KBM-7 (cell line): ENCODE results near the gene MRPL38.
"Not testable (repeated sequence)": the region's sequence is repeated elsewhere in the genome, so short reads cannot be mapped to it uniquely, and the experiment has no call there.

ENCODE experiments used
- DNase-seq: peaks from one replicate; pipeline ENCODE4 v3.0.0-alpha.2; 2015
- in situ Hi-C: fragments of 300-500 bp; cut with MboI; formaldehyde crosslinking; loops from 2 replicates; pipeline ENCODE4 v1.14.3; 2020; ENCODE audit warnings: low sequenced_read_pairs, low pct_unique_long_range_greater_than_20kb, mixed read lengths

MRPL38 gene

GRCh38 chr17:75880266-75880665 lies 24.4 kb downstream of the MRPL38 start:
- no peak for DNase-seq
- in situ Hi-C loops = no loop called here

GRCh38 chr17:75878174-75878998 lies 26.3 kb downstream of the MRPL38 start, which contains the start of gene TRIM47:
TRIM47 (minus strand) TSS chr17:75878581; CDS start chr17:75878548, 33 bp downstream.
- in situ Hi-C loops = no loop called here
- DNase-seq = peak; percentile 65

GRCh38 chr17:75877752-75878173 lies 26.9 kb downstream of the MRPL38 start:
- in situ Hi-C loops = no loop called here
- peak; percentile 73 for DNase-seq

GRCh38 chr17:75876938-75877751 lies 27.5 kb downstream of the MRPL38 start:
- in situ Hi-C loops = no loop called here
- DNase-seq = no peak

- DNase-seq = no peak
- in situ Hi-C loops = no loop called here
These were observed 28.3 kb downstream of the MRPL38 start for GRCh38 chr17:75876190-75876937.

GRCh38 chr17:75875940-75876189 lies 28.8 kb downstream of the MRPL38 start:
- no peak for DNase-seq
- in situ Hi-C loops = no loop called here

- in situ Hi-C loops = no loop called here
These were observed 29.3 kb downstream of the MRPL38 start for GRCh38 chr17:75875182-75875939.

GRCh38 chr17:75874323-75875181 lies 30.1 kb downstream of the MRPL38 start:
- in situ Hi-C loops = no loop called here
- DNase-seq = no peak

More at GRCh38 chr17:75875182-75875939, 29.3 kb downstream of the MRPL38 start:
- no peak for DNase-seq

- in situ Hi-C loops = no loop called here
- no peak for DNase-seq
These were observed 30.9 kb downstream of the MRPL38 start for GRCh38 chr17:75873587-75874322.

- in situ Hi-C loops = no loop called here
- no peak for DNase-seq
These were observed 32.0 kb downstream of the MRPL38 start for GRCh38 chr17:75872434-75873351.

- DNase-seq, in situ Hi-C loops: not testable (repeated sequence)
These were observed 34.5 kb downstream of the MRPL38 start for GRCh38 chr17:75870228-75870627.

GRCh38 chr17:75869282-75870141 lies 35.2 kb downstream of the MRPL38 start:
- in situ Hi-C loops = no loop called here
- DNase-seq = no peak

GRCh38 chr17:75868730-75869281 lies 35.9 kb downstream of the MRPL38 start:
- in situ Hi-C loops = not testable (repeated sequence)

GRCh38 chr17:75865404-75866188 lies 39.1 kb downstream of the MRPL38 start:
- DNase-seq, in situ Hi-C loops: not testable (repeated sequence)

More at GRCh38 chr17:75868730-75869281, 35.9 kb downstream of the MRPL38 start:
- DNase-seq = not testable (repeated sequence)
